ENCODE measurements around the gene CXCL8.

CXCL8 gene

DNA sequence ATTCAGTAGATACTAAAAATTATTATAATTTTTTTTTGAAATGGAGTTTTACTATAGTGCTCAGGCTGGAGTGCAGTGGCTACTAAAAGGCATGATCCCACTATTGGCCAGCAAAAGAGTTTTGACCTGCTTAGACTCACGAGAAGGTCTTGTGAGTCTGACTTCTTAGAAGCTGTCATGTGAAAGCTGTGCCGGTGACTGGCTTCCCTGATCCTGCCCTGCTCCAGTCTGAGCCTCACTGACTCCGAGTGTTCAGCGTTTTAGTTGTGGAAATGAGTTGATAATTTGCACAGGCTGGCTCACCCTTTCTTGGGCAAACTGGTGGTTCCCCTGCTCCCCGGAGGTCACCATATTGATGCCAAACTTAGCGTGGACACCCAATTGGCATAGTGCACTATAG, 16.4 kb upstream of the CXCL8 start:
- no peak for DNase-seq (ENCODE audit: low read depth)
- TF ChIP-seq, protein P1, sequence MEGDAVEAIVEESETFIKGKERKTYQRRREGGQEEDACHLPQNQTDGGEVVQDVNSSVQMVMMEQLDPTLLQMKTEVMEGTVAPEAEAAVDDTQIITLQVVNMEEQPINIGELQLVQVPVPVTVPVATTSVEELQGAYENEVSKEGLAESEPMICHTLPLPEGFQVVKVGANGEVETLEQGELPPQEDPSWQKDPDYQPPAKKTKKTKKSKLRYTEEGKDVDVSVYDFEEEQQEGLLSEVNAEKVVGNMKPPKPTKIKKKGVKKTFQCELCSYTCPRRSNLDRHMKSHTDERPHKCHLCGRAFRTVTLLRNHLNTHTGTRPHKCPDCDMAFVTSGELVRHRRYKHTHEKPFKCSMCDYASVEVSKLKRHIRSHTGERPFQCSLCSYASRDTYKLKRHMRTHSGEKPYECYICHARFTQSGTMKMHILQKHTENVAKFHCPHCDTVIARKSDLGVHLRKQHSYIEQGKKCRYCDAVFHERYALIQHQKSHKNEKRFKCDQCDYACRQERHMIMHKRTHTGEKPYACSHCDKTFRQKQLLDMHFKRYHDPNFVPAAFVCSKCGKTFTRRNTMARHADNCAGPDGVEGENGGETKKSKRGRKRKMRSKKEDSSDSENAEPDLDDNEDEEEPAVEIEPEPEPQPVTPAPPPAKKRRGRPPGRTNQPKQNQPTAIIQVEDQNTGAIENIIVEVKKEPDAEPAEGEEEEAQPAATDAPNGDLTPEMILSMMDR (IDR thresholded peaks at IDR 0.05; ENCODE audit: low read length, missing control alignments): no peak
- no peak overlapping the region for H3K4me3 ChIP-seq (replicated peaks; ENCODE audit: low read depth, low read length)

DNA sequence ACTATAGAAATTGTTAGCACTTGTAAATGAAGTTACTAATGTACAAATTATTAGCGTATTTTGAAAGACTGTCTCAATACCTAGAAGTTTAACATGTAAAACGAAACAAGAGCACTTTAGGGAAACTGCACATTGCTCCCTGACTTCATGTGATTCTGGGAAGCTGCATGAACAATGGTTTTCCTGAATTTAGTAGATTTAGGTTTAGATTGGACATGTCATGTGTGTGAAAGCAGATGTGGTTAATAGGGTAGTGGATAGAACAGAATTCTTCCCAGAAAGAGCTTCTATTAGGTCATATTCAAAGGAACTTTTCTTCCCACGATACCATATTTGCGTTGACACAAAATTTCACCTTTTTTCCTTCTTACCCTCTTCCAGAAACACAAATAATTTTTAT, 14.9 kb upstream of the CXCL8 start:
- no peak overlapping the region for H3K4me3 ChIP-seq (replicated peaks; ENCODE audit: low read depth, low read length)
- DNase-seq (ENCODE audit: low read depth): no peak
- TF ChIP-seq, protein P1 (IDR thresholded peaks at IDR 0.05; ENCODE audit: low read length, missing control alignments): no peak

DNA sequence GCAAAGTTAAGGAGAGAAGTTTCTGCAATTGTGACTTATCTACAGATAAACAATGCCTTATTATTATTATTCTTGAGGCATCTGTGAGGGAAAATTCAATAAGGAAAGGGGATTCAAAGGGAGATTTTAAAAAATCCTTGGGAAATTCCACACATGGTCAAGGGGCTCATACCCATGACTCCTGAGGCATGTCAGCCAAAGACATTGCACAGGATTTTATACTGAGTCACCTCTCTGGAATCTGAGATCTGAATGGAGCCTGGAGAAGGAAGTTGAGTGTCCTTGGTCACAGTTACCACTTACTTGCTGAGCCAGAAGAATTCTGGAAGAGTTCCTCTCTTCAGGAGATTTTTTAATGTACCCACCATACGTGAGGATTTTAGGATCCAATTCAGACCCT, 14.4 kb upstream of the CXCL8 start:
- DNase-seq (ENCODE audit: low read depth): peak; percentile 96
- TF ChIP-seq, protein P1 (IDR thresholded peaks at IDR 0.05; ENCODE audit: low read length, missing control alignments): no peak
- H3K4me3 ChIP-seq (replicated peaks; ENCODE audit: low read depth, low read length): no peak overlapping the region

DNA sequence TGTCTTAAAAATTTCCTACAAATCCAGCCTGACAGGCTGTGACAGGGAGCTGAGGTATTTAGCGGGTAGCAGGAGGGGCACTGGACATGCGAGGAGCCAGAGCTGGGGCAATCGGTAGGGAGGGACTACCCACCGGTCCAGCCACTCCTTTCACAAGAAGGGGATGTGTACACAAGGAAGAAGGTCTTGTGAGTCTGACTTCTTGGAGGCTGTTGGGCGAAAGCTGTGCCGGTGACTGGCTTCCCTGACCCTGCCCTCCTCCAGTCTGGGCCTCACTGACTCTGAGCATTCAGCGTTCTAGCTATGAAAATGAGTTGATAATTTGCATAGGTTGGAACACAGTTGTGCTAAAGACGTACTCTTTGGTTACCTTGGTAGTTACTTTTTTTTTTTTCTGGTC, 12.7 kb upstream of the CXCL8 start:
- TF ChIP-seq, protein P1 (IDR thresholded peaks at IDR 0.05; ENCODE audit: low read length, missing control alignments): no peak
- no peak overlapping the region for H3K4me3 ChIP-seq (replicated peaks; ENCODE audit: low read depth, low read length)
- DNase-seq (ENCODE audit: low read depth): no peak

DNA sequence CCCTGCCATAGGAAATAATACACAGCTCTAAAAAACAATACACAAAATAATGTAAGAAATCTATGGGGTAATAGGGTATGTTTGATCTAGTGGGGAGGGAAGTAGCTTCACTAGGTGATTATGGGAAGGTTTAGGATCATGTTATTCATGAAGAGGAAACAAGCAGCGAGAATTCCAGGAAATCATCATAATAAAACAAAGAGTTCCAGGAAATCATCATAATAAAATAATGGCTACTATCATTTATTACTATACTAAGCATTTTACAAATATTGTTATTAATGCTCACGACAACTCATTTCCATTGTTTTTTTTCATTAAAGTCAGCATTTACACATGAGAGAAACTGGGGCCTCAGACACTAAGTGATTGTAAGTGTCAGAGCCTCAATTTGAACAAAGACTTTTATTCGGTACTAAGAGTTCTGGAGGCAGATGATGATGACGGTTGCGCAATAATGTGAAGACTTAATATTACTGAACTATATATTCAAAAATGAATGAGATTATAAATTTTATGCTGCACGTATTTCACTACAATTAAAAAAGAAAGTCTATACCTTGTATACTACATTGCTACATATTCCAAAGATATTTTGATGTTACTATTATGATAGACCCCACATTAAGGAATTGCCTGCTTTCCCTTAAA, 12.2 kb upstream of the CXCL8 start:
- H3K4me3 ChIP-seq (replicated peaks; ENCODE audit: low read depth, low read length): no peak overlapping the region
- TF ChIP-seq, protein P1 (IDR thresholded peaks at IDR 0.05; ENCODE audit: low read length, missing control alignments): no peak
- DNase-seq (ENCODE audit: low read depth): no peak

DNA sequence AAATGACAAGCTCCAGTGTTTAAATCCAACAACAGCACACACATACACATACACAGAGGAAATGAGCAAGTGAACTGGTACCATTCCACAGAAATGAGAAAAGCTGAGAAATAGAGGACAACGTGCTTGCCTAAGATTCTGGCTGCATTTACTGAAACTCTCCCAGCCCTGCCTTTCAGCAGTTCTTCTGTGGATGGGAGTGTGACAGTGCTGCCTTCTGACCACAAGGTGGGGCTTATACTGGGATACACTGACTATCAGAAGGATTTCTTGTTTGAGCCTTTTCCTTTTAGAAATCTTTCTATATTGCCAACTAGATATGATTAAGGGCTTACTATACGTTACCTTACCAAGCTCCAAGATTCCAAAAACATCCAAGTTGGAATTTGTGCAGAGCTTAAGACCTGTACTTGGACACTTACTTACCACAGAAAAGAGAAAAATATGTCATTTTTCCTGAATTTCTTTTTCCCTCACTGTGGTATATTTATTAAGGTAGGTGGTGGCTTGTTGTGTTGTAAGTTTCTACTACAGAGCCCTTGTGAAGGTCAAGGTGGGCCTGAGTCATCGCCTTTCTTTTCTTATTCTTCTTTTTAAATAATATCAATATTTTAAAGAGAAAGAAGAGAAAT, 10.7 kb upstream of the CXCL8 start:
- H3K4me3 ChIP-seq (replicated peaks; ENCODE audit: low read depth, low read length): no peak overlapping the region
- DNase-seq (ENCODE audit: low read depth): peak; percentile 96
- TF ChIP-seq, protein P1 (IDR thresholded peaks at IDR 0.05; ENCODE audit: low read length, missing control alignments): peak; percentile 98

DNA sequence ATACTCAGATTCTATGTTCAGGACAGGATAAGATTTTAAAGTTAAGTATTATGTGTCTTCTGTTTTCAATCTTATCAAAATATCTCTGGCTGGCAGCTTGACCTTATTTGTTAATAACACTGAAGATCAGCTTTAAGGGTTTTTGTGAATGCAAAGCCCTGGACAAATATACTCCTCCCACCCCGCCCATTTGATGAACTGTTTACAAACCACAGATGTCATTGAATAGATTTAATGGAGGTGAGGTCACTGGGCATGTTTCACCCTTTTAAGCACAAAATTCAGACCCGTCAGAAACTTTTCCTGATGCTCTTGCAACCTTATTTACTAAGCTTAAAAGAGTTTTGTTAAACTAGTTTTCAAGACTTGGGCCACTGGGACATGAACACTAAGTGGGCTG, 10.1 kb upstream of the CXCL8 start:
- no peak for DNase-seq (ENCODE audit: low read depth)
- H3K4me3 ChIP-seq (replicated peaks; ENCODE audit: low read depth, low read length): no peak overlapping the region
- TF ChIP-seq, protein P1 (IDR thresholded peaks at IDR 0.05; ENCODE audit: low read length, missing control alignments): no peak

Data from fibroblast of pulmonary artery (primary cell).